Measurements from ENCODE around the gene USF1. TPM values are rescaled to one million over a fixed set of nuclear protein-coding genes. Genes with fewer than 3 reads are reported as not detected.

The USF1 gene
- total RNA-seq, 1 donor from 2014 or later, result 81.8 TPM

Other genes starting within 250 kb of the USF1 start
- 1.8 TPM for gene LY9, start 249.8 kb downstream of the USF1 start, total RNA-seq
- 4.5 TPM for gene CD244, start 183.1 kb downstream of the USF1 start, total RNA-seq
- gene ITLN1, start 160.8 kb downstream of the USF1 start, total RNA-seq, result 2.7 TPM
- 30.7 TPM for gene ITLN2, start 91.2 kb downstream of the USF1 start, total RNA-seq
- gene F11R, start 24.8 kb downstream of the USF1 start, total RNA-seq, result 162 TPM
- 63.2 TPM for gene TSTD1, start 7.0 kb downstream of the USF1 start, total RNA-seq
- gene ARHGAP30, start 23.9 kb upstream of the USF1 start, total RNA-seq, result 63.7 TPM
- 6.2 TPM for gene NECTIN4, start 43.6 kb upstream of the USF1 start, total RNA-seq
- 7.2 TPM for gene KLHDC9, start 52.4 kb upstream of the USF1 start, total RNA-seq
- 46.2 TPM for gene PFDN2, start 72.1 kb upstream of the USF1 start, total RNA-seq
- gene NIT1, start 72.1 kb upstream of the USF1 start, total RNA-seq, result 43.6 TPM
- gene DEDD, start 86.7 kb upstream of the USF1 start, total RNA-seq, result 38.3 TPM
- 92.2 TPM for gene UFC1, start 108.0 kb upstream of the USF1 start, total RNA-seq
- 32.2 TPM for gene USP21, start 113.5 kb upstream of the USF1 start, total RNA-seq
- 24.1 TPM for gene PPOX, start 120.4 kb upstream of the USF1 start, total RNA-seq
- gene B4GALT3, start 131.5 kb upstream of the USF1 start, total RNA-seq, result 29.6 TPM
- 1.4 TPM for gene ADAMTS4, start 153.1 kb upstream of the USF1 start, total RNA-seq
- 66.3 TPM for gene NDUFS2, start 156.4 kb upstream of the USF1 start, total RNA-seq
- gene FCER1G, start 169.3 kb upstream of the USF1 start, total RNA-seq, result 283 TPM
- not detected for gene APOA2, start 177.7 kb upstream of the USF1 start, total RNA-seq
- gene TOMM40L, start 180.1 kb upstream of the USF1 start, total RNA-seq, result 11.6 TPM
- not detected for gene NR1I3, start 192.2 kb upstream of the USF1 start, total RNA-seq
- 8.9 TPM for gene PCP4L1, start 212.8 kb upstream of the USF1 start, total RNA-seq